Measurements from ENCODE around the gene LTBP1. TPM values are rescaled to one million over a fixed set of nuclear protein-coding genes. Genes with fewer than 3 reads are reported as not detected.

LTBP1 gene
- total and polyA plus RNA-seq, 2 donors (not counting 1 experiment from before 2014, with no cell fraction given), result 0.69 TPM; not detected in 1

GRCh38 chr2:32932825-32933755, 13.7 kb upstream of the LTBP1 start:
- TF ChIP-seq, protein P1, sequence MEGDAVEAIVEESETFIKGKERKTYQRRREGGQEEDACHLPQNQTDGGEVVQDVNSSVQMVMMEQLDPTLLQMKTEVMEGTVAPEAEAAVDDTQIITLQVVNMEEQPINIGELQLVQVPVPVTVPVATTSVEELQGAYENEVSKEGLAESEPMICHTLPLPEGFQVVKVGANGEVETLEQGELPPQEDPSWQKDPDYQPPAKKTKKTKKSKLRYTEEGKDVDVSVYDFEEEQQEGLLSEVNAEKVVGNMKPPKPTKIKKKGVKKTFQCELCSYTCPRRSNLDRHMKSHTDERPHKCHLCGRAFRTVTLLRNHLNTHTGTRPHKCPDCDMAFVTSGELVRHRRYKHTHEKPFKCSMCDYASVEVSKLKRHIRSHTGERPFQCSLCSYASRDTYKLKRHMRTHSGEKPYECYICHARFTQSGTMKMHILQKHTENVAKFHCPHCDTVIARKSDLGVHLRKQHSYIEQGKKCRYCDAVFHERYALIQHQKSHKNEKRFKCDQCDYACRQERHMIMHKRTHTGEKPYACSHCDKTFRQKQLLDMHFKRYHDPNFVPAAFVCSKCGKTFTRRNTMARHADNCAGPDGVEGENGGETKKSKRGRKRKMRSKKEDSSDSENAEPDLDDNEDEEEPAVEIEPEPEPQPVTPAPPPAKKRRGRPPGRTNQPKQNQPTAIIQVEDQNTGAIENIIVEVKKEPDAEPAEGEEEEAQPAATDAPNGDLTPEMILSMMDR (IDR thresholded peaks at IDR 0.05), result no peak
- no peak for TF ChIP-seq EZH2 (IDR thresholded peaks at IDR 0.05; ENCODE audit: borderline replicate concordance, insufficient read depth, low read depth, low read length, poor library complexity, severe bottlenecking)
- Histone ChIP-seq H3K27me3 (replicated peaks in 1 of 4; ENCODE audit: control extremely low read depth in 1 of 4, control insufficient read depth in 3 of 4, insufficient read depth in 4 of 4, low read length in 3 of 4) (peaks cover 0 to 2% (median 0%) of the 10 kb centered on the region in 4 experiments), H4K20me1 (ENCODE audit: control insufficient read depth, insufficient read depth, low read length, poor library complexity, severe bottlenecking) (no peaks in the 10 kb centered on the region), H2AFZ (ENCODE audit: insufficient read depth, low read depth, low read length, poor library complexity, severe bottlenecking) (no peak overlapping the region), H3K36me3 (replicated peaks in 1 of 2; ENCODE audit: control extremely low read depth in 1 of 2, control insufficient read depth in 1 of 2, extremely low read depth in 1 of 2, insufficient read depth in 2 of 2, low read length in 1 of 2) (no peaks in the 10 kb centered on the region), H3K79me2 (ENCODE audit: control insufficient read depth, insufficient read depth, low read length) (no peaks in the 10 kb centered on the region), H3K4me2 (replicated peaks; ENCODE audit: low read depth, low read length, poor library complexity, severe bottlenecking) (no peak overlapping the region), H3K27ac (ENCODE audit: low read length in 2 of 2) (no peak overlapping the region), H3K9ac (ENCODE audit: low read length) (no peak overlapping the region), H3K4me1 (ENCODE audit: control insufficient read depth in 2 of 2, insufficient read depth in 2 of 2, low read length in 2 of 2) (no peaks in the 10 kb centered on the region), H3K9me3 (ENCODE audit: control extremely low read depth in 1 of 3, control insufficient read depth in 2 of 3, insufficient read depth in 1 of 3, low read length in 2 of 3) (no peaks in the 10 kb centered on the region), H3K4me3 (ENCODE audit: control extremely low read depth in 1 of 5, extremely low read depth in 1 of 5, insufficient read depth in 1 of 5, low read depth in 2 of 5, low read length in 4 of 5) (no peak overlapping the region)
- H3K4me1 Mint-ChIP-seq, result no peaks in the 10 kb centered on the region
- H3K27ac Mint-ChIP-seq, result no peak overlapping the region
- ChIA-PET POLR2A (no interaction called here), CTCF (no interaction called here)
- WGBS (ENCODE audit: insufficient coverage), result 84% methylated on average over 5 of the region's 11 CpGs
- no peaks in the 10 kb centered on the region for H3K9me3 Mint-ChIP-seq (ENCODE audit: insufficient read depth)
- intact Hi-C loops (cut with micrococcal nuclease), result no loop called here
- H3K4me3 Mint-ChIP-seq, result no peak overlapping the region
- peaks cover 29% of the 10 kb centered on the region for H3K27me3 Mint-ChIP-seq
- DNase-seq (no peak), ATAC-seq (ENCODE audit: low read depth) (no peak)

- H3K27ac Mint-ChIP-seq, result no peak overlapping the region
These were observed 13.0 kb upstream of the LTBP1 start for GRCh38 chr2:32933756-32934095.

More at GRCh38 chr2:32933756-32934095, 13.0 kb upstream of the LTBP1 start:
- Mint-ChIP-seq H3K27me3 (peaks cover 29% of the 10 kb centered on the region), H3K4me1 (no peaks in the 10 kb centered on the region), H3K4me3 (no peak overlapping the region), H3K9me3 (ENCODE audit: insufficient read depth) (no peaks in the 10 kb centered on the region)
- no peak overlapping the region for H3K27ac ChIP-seq (ENCODE audit: low read length in 2 of 2)
- H3K4me1 ChIP-seq (ENCODE audit: control insufficient read depth in 2 of 2, insufficient read depth in 2 of 2, low read length in 2 of 2), result no peaks in the 10 kb centered on the region
- no peak overlapping the region for H2AFZ ChIP-seq (ENCODE audit: insufficient read depth, low read depth, low read length, poor library complexity, severe bottlenecking)
- no peak for ATAC-seq (ENCODE audit: low read depth)
- no peaks in the 10 kb centered on the region for H3K79me2 ChIP-seq (ENCODE audit: control insufficient read depth, insufficient read depth, low read length)
- POLR2A ChIA-PET, result no interaction called here
- H3K9me3 ChIP-seq (ENCODE audit: control extremely low read depth in 1 of 3, control insufficient read depth in 2 of 3, insufficient read depth in 1 of 3, low read length in 2 of 3), result no peaks in the 10 kb centered on the region
- CTCF ChIA-PET, result no interaction called here
- no peaks in the 10 kb centered on the region for H3K36me3 ChIP-seq (replicated peaks in 1 of 2; ENCODE audit: control extremely low read depth in 1 of 2, control insufficient read depth in 1 of 2, extremely low read depth in 1 of 2, insufficient read depth in 2 of 2, low read length in 1 of 2)
- TF ChIP-seq EZH2 (IDR thresholded peaks at IDR 0.05; ENCODE audit: borderline replicate concordance, insufficient read depth, low read depth, low read length, poor library complexity, severe bottlenecking), result no peak
- TF ChIP-seq, protein P1 (IDR thresholded peaks at IDR 0.05), result no peak
- H3K27me3 ChIP-seq (replicated peaks in 1 of 4; ENCODE audit: control extremely low read depth in 1 of 4, control insufficient read depth in 3 of 4, insufficient read depth in 4 of 4, low read length in 3 of 4), result no peaks in the 10 kb centered on the region
- H3K4me3 ChIP-seq (ENCODE audit: control extremely low read depth in 1 of 5, extremely low read depth in 1 of 5, insufficient read depth in 1 of 5, low read depth in 2 of 5, low read length in 4 of 5), result no peak overlapping the region
- H4K20me1 ChIP-seq (ENCODE audit: control insufficient read depth, insufficient read depth, low read length, poor library complexity, severe bottlenecking), result no peaks in the 10 kb centered on the region
- no peak overlapping the region for H3K4me2 ChIP-seq (replicated peaks; ENCODE audit: low read depth, low read length, poor library complexity, severe bottlenecking)
- WGBS (ENCODE audit: insufficient coverage), result no CpG with 5 or more reads among the region's 5 CpGs
- DNase-seq, result no peak
- intact Hi-C loops (cut with micrococcal nuclease), result no loop called here
- H3K9ac ChIP-seq (ENCODE audit: low read length), result no peak overlapping the region
